ENCODE results near the gene ST6GAL1.
"Not testable (repeated sequence)": the region's sequence is repeated elsewhere in the genome, so short reads cannot be mapped to it uniquely, and the experiment has no call there.

The ST6GAL1 gene

GRCh38 chr3:186969607-186970006 is 39.3 kb downstream of the ST6GAL1 start:
- Histone ChIP-seq H3K36me3 (ENCODE audit: control insufficient read depth, insufficient read depth, low read length) (peaks cover 3% of the 10 kb centered on the region), H3K4me3 (ENCODE audit: low read length) (no peak overlapping the region), H3K27me3 (ENCODE audit: control insufficient read depth, insufficient read depth, low read length) (no peaks in the 10 kb centered on the region), H3K27ac (ENCODE audit: low read depth, low read length) (no peak overlapping the region), H3K9ac (ENCODE audit: low read length) (no peak overlapping the region), H3K4me1 (ENCODE audit: control insufficient read depth, insufficient read depth, low read length) (no peaks in the 10 kb centered on the region)

- not testable (repeated sequence) for H3K27ac ChIP-seq (ENCODE audit: low read depth, low read length); H3K9ac ChIP-seq (ENCODE audit: low read length); H3K4me3 ChIP-seq (ENCODE audit: low read length); H3K27me3 ChIP-seq (ENCODE audit: control insufficient read depth, insufficient read depth, low read length); H3K4me1 ChIP-seq (ENCODE audit: control insufficient read depth, insufficient read depth, low read length); H3K36me3 ChIP-seq (ENCODE audit: control insufficient read depth, insufficient read depth, low read length)
These were observed 40.8 kb downstream of the ST6GAL1 start for GRCh38 chr3:186971106-186971505.

- no peak overlapping the region for H3K27ac ChIP-seq (ENCODE audit: low read depth, low read length)
These were observed 41.3 kb downstream of the ST6GAL1 start for GRCh38 chr3:186971578-186971977.

GRCh38 chr3:186973702-186974101 is 43.4 kb downstream of the ST6GAL1 start:
- H3K4me1 ChIP-seq (ENCODE audit: control insufficient read depth, insufficient read depth, low read length) = no peaks in the 10 kb centered on the region
- H3K36me3 ChIP-seq (ENCODE audit: control insufficient read depth, insufficient read depth, low read length) = peaks cover 3% of the 10 kb centered on the region
- no peak overlapping the region for H3K27ac ChIP-seq (ENCODE audit: low read depth, low read length)
- no peaks in the 10 kb centered on the region for H3K27me3 ChIP-seq (ENCODE audit: control insufficient read depth, insufficient read depth, low read length)
- H3K4me3 ChIP-seq (ENCODE audit: low read length) = no peak overlapping the region
- no peak overlapping the region for H3K9ac ChIP-seq (ENCODE audit: low read length)

More at GRCh38 chr3:186971578-186971977, 41.3 kb downstream of the ST6GAL1 start:
- Histone ChIP-seq H3K36me3 (ENCODE audit: control insufficient read depth, insufficient read depth, low read length) (peaks cover 3% of the 10 kb centered on the region), H3K9ac (ENCODE audit: low read length) (no peak overlapping the region), H3K27me3 (ENCODE audit: control insufficient read depth, insufficient read depth, low read length) (no peaks in the 10 kb centered on the region), H3K4me1 (ENCODE audit: control insufficient read depth, insufficient read depth, low read length) (no peaks in the 10 kb centered on the region), H3K4me3 (ENCODE audit: low read length) (no peak overlapping the region)

GRCh38 chr3:186974824-186975313 is 44.5 kb downstream of the ST6GAL1 start:
- H3K9ac ChIP-seq (ENCODE audit: low read length) = no peak overlapping the region
- no peaks in the 10 kb centered on the region for H3K4me1 ChIP-seq (ENCODE audit: control insufficient read depth, insufficient read depth, low read length)
- H3K27ac ChIP-seq (ENCODE audit: low read depth, low read length) = no peak overlapping the region
- H3K27me3 ChIP-seq (ENCODE audit: control insufficient read depth, insufficient read depth, low read length) = no peaks in the 10 kb centered on the region
- H3K36me3 ChIP-seq (ENCODE audit: control insufficient read depth, insufficient read depth, low read length) = peaks cover 3% of the 10 kb centered on the region
- H3K4me3 ChIP-seq (ENCODE audit: low read length) = no peak overlapping the region

- no peak overlapping the region for H3K9ac ChIP-seq (ENCODE audit: low read length)
- H3K4me3 ChIP-seq (ENCODE audit: low read length) = no peak overlapping the region
- no peaks in the 10 kb centered on the region for H3K27me3 ChIP-seq (ENCODE audit: control insufficient read depth, insufficient read depth, low read length)
- H3K36me3 ChIP-seq (ENCODE audit: control insufficient read depth, insufficient read depth, low read length) = peaks cover 3% of the 10 kb centered on the region
- no peaks in the 10 kb centered on the region for H3K4me1 ChIP-seq (ENCODE audit: control insufficient read depth, insufficient read depth, low read length)
- H3K27ac ChIP-seq (ENCODE audit: low read depth, low read length) = no peak overlapping the region
These were observed 45.4 kb downstream of the ST6GAL1 start for GRCh38 chr3:186975726-186976125.

- no peaks in the 10 kb centered on the region for H3K4me1 ChIP-seq (ENCODE audit: control insufficient read depth, insufficient read depth, low read length)
- peaks cover 3% of the 10 kb centered on the region for H3K36me3 ChIP-seq (ENCODE audit: control insufficient read depth, insufficient read depth, low read length)
- H3K27ac ChIP-seq (ENCODE audit: low read depth, low read length) = peak overlapping the region; percentile 34
- H3K9ac ChIP-seq (ENCODE audit: low read length) = no peak overlapping the region
- no peak overlapping the region for H3K4me3 ChIP-seq (ENCODE audit: low read length)
- no peaks in the 10 kb centered on the region for H3K27me3 ChIP-seq (ENCODE audit: control insufficient read depth, insufficient read depth, low read length)
These were observed 46.8 kb downstream of the ST6GAL1 start for GRCh38 chr3:186976837-186977750.

GRCh38 chr3:186978712-186979111 is 48.4 kb downstream of the ST6GAL1 start:
- H3K27ac ChIP-seq (ENCODE audit: low read depth, low read length) = no peak overlapping the region
- no peak overlapping the region for H3K9ac ChIP-seq (ENCODE audit: low read length)
- H3K4me3 ChIP-seq (ENCODE audit: low read length) = no peak overlapping the region
- no peaks in the 10 kb centered on the region for H3K27me3 ChIP-seq (ENCODE audit: control insufficient read depth, insufficient read depth, low read length)
- no peaks in the 10 kb centered on the region for H3K4me1 ChIP-seq (ENCODE audit: control insufficient read depth, insufficient read depth, low read length)
- no peaks in the 10 kb centered on the region for H3K36me3 ChIP-seq (ENCODE audit: control insufficient read depth, insufficient read depth, low read length)

GRCh38 chr3:186979852-186980251 is 49.5 kb downstream of the ST6GAL1 start:
- Histone ChIP-seq H3K4me1 (ENCODE audit: control insufficient read depth, insufficient read depth, low read length) (no peaks in the 10 kb centered on the region), H3K27me3 (ENCODE audit: control insufficient read depth, insufficient read depth, low read length) (no peaks in the 10 kb centered on the region), H3K9ac (ENCODE audit: low read length) (no peak overlapping the region), H3K4me3 (ENCODE audit: low read length) (no peak overlapping the region), H3K36me3 (ENCODE audit: control insufficient read depth, insufficient read depth, low read length) (no peaks in the 10 kb centered on the region), H3K27ac (ENCODE audit: low read depth, low read length) (no peak overlapping the region)

GRCh38 chr3:186980989-186981388 is 50.7 kb downstream of the ST6GAL1 start:
- Histone ChIP-seq H3K4me1 (ENCODE audit: control insufficient read depth, insufficient read depth, low read length) (no peaks in the 10 kb centered on the region), H3K4me3 (ENCODE audit: low read length) (no peak overlapping the region), H3K27me3 (ENCODE audit: control insufficient read depth, insufficient read depth, low read length) (no peaks in the 10 kb centered on the region), H3K36me3 (ENCODE audit: control insufficient read depth, insufficient read depth, low read length) (no peaks in the 10 kb centered on the region), H3K27ac (ENCODE audit: low read depth, low read length) (no peak overlapping the region), H3K9ac (ENCODE audit: low read length) (no peak overlapping the region)

GRCh38 chr3:186983659-186984058 is 53.3 kb downstream of the ST6GAL1 start:
- H3K36me3 ChIP-seq (ENCODE audit: control insufficient read depth, insufficient read depth, low read length) = no peaks in the 10 kb centered on the region
- no peaks in the 10 kb centered on the region for H3K4me1 ChIP-seq (ENCODE audit: control insufficient read depth, insufficient read depth, low read length)
- H3K4me3 ChIP-seq (ENCODE audit: low read length) = no peak overlapping the region
- no peak overlapping the region for H3K27ac ChIP-seq (ENCODE audit: low read depth, low read length)
- H3K9ac ChIP-seq (ENCODE audit: low read length) = no peak overlapping the region
- no peaks in the 10 kb centered on the region for H3K27me3 ChIP-seq (ENCODE audit: control insufficient read depth, insufficient read depth, low read length)

GRCh38 chr3:186984064-186984463 is 53.7 kb downstream of the ST6GAL1 start:
- H3K4me3 ChIP-seq (ENCODE audit: low read length) = no peak overlapping the region
- H3K4me1 ChIP-seq (ENCODE audit: control insufficient read depth, insufficient read depth, low read length) = no peaks in the 10 kb centered on the region
- no peak overlapping the region for H3K9ac ChIP-seq (ENCODE audit: low read length)
- H3K36me3 ChIP-seq (ENCODE audit: control insufficient read depth, insufficient read depth, low read length) = no peaks in the 10 kb centered on the region
- no peak overlapping the region for H3K27ac ChIP-seq (ENCODE audit: low read depth, low read length)
- H3K27me3 ChIP-seq (ENCODE audit: control insufficient read depth, insufficient read depth, low read length) = no peaks in the 10 kb centered on the region
